Activated CD4-positive, alpha-beta T cell treated with anti-CD3 and anti-CD28 coated beads, Interleukin-2, amount 50 U/mL, for 4 hours (primary cell): Measurements from ENCODE around the gene SOCS2.
A peak's percentile ranks its signal among the peaks of the same experiment; 100 is the strongest.

Experiments
- DNase-seq, 2 experiments: peaks; one replicate each; pipeline ENCODE4 v3.0.0-alpha.2; 2020

Gene SOCS2

DNA sequence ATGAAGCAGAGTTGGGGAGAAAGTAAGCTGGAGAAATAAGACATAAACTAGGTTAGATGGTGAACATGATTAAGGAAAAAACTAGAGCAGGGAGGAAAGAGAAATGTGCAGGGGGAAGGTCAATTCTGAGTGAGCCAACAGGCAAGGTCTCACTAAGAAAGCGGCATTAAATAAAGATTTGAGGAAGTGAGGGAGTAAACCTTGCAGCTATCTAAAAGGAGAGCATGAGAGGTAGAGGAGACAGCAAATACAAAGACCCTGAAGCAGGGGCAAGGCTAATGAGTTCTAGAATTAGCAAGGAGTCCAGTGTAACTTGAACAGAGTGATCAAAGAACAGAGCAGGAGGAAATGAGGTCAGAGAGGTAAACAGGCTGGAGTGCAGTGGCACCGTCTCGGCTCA, 4.4 kb upstream of the SOCS2 start:
- no peak for DNase-seq

GRCh38 chr12:93569301-93569655, 3.2 kb upstream of the SOCS2 start:
- DNase-seq, result no peak

- peak; percentile 70 to 72 for DNase-seq
Measured at GRCh38 chr12:93569656-93570551, 2.6 kb upstream of the SOCS2 start.

DNA sequence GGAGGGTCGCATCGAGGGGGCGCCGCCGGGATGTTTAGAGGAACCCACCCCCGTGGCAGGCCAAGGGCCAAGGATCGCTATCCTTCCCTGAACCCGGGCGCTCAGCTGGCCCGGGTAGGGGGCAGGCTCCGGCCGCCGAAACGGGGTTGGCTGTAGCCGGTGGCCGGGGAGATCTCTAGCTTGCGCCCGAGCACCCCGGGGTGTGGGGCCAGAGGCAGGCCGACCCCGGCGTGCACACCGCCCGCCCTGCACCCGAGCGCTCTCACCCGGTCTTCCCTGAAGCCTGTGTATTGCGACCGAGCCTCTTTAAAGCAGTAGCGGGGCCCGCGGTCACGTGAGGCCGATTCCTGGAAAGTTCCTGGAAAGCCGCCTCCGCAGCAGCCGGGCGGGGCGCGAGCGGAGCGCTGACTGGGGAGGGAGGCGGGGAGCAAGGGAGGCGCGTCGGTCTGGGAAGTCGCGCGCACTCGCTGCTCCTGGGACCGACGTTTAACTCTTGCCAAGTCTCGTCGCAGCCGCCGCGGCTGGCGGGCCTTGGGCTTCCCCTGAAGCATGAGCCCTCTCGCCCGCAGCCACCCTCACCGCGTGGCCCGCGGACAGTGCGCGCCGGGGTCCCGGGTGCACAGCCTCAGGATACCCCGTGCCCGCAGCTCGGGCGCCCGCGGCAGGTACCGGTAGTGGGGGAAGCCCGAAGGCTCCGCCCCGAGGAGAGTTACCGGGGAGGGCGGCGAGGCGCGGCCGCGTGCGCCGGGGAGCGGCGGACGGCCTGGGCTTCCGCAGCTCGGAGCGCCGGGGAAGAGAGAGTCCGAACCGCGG, 1.7 kb upstream of the SOCS2 start:
- peak; percentile 94 to 95 for DNase-seq

DNA sequence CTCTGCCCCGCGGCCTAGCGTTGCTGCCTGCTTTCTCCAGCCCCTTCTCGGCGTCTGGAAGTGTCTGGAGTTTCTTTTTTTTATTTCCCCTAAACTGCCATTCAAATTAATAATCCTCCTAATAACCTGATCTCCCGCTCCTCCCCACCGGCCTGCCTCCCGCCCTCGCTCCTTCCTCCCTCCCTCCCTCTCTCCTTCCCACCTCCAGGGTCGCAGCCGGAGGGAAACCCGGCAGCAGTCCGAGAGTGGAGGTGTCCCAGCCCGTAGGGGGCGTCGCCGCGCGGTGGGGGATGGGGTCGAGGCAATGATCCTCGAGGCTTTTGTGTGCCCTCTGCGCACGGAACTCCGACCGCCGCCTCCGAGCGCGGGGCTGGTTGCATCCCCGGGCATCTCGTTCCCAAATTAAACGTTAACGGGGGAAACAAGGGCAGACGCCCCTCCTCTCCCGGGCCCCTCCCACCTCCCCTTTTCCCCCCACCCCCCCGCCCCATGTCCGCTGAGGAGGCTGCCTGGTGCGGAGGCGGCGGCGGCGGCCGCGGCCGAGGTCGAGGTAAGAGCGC, 1.0 kb upstream of the SOCS2 start:
- peak; percentile 64 to 68 for DNase-seq

- peak in 1 of 2 experiments; percentile 12 for DNase-seq
Measured at GRCh38 chr12:93572712-93573551, 457 bp downstream of the SOCS2 start.

- peak in 1 of 2 experiments; percentile 20 for DNase-seq
Measured at GRCh38 chr12:93573552-93574223, 1.2 kb downstream of the SOCS2 start.

DNA sequence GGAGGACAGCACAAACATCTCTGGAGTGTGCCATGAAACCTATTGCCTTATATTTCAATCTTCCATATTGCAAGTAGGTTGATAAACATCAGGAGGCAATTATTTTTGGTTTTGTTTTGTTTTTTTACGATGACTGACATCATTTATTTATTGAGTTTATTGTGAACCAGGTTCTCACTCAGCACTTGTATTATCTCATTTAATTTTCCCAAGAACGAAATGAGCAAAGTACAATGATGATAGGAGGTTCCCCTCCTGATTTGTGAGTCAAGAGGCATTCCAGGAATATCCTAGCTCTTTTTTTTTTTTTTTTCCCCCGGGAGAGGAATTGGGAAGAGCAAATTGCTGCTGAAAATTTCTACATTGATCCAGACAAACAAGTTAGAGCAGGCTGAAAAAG, 4.7 kb downstream of the SOCS2 start:
- DNase-seq, result no peak

- no peak for DNase-seq
Measured at GRCh38 chr12:93578221-93578620, 5.7 kb downstream of the SOCS2 start.

DNA sequence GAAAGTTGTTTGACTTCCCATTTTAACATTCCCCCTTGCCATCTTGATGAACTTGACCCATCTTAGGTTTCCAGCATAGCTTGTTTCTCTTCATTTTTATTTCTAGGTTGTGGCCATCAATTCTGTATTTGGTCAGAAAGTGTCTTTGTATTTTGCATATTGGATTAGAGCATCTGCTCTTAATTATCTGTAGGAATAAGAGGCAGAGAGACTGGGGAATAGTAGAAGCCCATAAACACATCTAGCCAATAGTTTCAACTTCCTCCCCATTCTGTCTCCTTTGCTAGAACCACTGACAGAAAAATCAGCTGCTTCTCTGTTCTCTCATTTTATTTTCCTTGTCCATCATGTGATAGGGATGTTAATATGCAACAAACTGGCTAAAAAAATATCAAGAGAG, 8.2 kb downstream of the SOCS2 start:
- no peak for DNase-seq

GRCh38 chr12:93581370-93581769, 8.9 kb downstream of the SOCS2 start:
- no peak for DNase-seq

- no peak for DNase-seq
Measured at GRCh38 chr12:93582351-93582750, 9.9 kb downstream of the SOCS2 start.

GRCh38 chr12:93583627-93584392, 11.3 kb downstream of the SOCS2 start:
- no peak for DNase-seq

DNA sequence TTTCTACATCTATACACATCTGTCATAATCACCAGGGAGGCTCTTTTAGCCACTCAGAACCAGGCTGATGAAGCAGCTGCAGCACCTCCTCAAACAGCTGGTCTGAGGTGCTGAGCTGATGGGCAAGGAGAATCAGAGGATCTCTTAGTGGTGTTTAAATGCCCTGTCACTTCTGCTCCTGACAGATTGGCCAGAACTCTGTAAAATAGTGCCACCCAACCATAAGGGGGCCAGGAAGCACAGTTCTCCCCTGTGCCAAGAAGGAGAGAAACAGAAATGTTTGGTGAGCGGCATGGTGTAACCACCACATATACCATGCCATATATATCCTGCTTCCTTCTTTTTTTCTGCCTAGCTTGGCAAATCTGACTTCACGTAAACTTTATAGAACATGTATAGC, 12.8 kb downstream of the SOCS2 start:
- no peak for DNase-seq

DNA sequence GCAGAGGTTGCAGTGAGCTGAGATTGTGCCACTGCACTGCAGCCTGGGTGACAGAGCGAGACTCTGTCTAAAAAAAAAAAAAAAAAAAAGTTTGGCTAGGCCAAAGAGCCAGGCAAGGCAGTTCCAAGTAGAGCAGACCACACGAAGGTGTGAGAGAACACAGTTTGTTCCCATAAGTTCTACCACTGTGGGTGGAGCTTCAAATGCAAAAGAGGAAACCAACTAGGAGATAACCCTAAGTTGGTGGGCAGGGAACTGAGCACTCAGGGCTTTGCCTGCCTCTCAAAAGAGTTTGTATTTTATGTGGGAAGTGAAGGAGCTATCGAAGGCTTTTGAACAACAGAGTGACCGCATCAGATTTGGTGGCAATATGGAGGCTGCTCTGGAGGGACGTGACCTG, 15.1 kb downstream of the SOCS2 start:
- DNase-seq, result no peak

DNA sequence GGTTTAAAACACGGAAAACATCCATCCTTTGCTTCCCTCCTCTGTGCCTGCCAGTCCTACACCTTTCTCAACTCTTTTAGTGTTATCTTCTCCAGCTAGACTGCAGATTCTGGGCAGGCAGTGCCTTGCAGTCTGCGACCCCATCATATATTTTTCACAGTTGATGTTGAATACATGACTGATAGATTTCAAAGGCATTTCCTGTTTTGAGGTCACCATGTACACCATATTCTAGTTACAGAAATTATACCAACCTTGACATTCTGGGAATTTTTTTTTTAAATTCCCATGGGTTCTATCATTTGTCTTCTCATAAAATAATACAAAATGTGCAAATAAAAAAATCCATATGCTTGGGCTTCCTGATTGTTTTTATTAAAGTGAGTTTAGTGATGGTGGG, 16.6 kb downstream of the SOCS2 start:
- DNase-seq, result no peak

GRCh38 chr12:93591137-93591868, 18.8 kb downstream of the SOCS2 start:
- DNase-seq, result peak; percentile 4 to 12

GRCh38 chr12:93592641-93593406, 20.3 kb downstream of the SOCS2 start:
- DNase-seq, result no peak

DNA sequence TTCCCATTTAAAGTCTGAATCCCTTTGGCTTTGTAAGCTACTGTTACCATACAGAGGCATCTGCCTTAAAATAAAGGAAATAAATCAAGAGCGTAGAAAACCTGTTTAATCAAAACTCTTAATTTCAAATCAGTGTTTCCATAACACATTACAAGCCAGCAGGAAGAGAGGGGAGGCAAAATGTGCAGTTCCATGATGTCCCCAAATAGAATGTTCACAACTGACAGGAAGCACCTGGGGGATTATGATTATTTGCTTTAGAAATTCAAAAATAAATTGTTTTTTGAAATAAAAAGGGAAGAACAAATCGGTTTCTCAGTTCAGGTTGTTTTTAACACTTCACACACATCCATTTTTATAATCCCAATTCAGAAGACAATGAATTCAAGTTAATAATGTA, 21.4 kb downstream of the SOCS2 start:
- no peak for DNase-seq

GRCh38 chr12:93594766-93595311, 22.4 kb downstream of the SOCS2 start:
- no peak for DNase-seq
